GM12878 (cell line): ENCODE data around the gene TM4SF4. TPM values are rescaled to one million over a fixed set of nuclear protein-coding genes. Genes with fewer than 3 reads are reported as not detected.

Experiments
- CEBPB ChIP-seq, 2 experiments: fragments of 150-350 bp in 1 of 2; IDR thresholded peaks; 2 replicates each; pipeline ENCODE4 v1.6.1; 2012 to 2014; ENCODE audit warnings: low read depth in 2 of 2, low read length in 2 of 2, borderline replicate concordance in 1 of 2, inconsistent platforms in 1 of 2
- CHD1 ChIP-seq: IDR thresholded peaks from 2 replicates; pipeline ENCODE4 v1.6.1; 2012; ENCODE audit warnings: low read depth, low read length, improper control_type of control experiment
- MTA3 ChIP-seq: IDR thresholded peaks from 2 replicates; pipeline ENCODE4 v1.6.1; 2012; ENCODE audit warnings: low read length, inconsistent platforms, borderline replicate concordance
- NR2F1 ChIP-seq: fragments of 450-650 bp; conservative IDR thresholded peaks from 2 replicates; pipeline ENCODE4 v1.6.1; 2017; ENCODE audit warnings: mild to moderate bottlenecking
- PML ChIP-seq: IDR thresholded peaks from 2 replicates; pipeline ENCODE4 v1.6.1; 2012; ENCODE audit warnings: low read length, inconsistent platforms
- RAD21 ChIP-seq: IDR thresholded peaks from 2 replicates; pipeline ENCODE4 v1.6.1; 2011; ENCODE audit warnings: mild to moderate bottlenecking, low read depth, low read length, moderate library complexity; ENCODE audit not compliant: insufficient read depth
- RB1 ChIP-seq: fragments of 450-650 bp; formaldehyde crosslinking; IDR thresholded peaks from 2 replicates; pipeline ENCODE4 v1.6.1; 2017; ENCODE audit warnings: mild to moderate bottlenecking, borderline replicate concordance
- SMC3 ChIP-seq: IDR thresholded peaks from 2 replicates; pipeline ENCODE4 v1.6.1; 2011; ENCODE audit warnings: low read length, improper control_type of control experiment, borderline replicate concordance
- SRF ChIP-seq, 2 experiments: IDR thresholded peaks; 2 replicates each; pipeline ENCODE4 v1.6.1; 2011; ENCODE audit warnings: low read depth in 2 of 2, low read length in 2 of 2, mild to moderate bottlenecking in 1 of 2, moderate library complexity in 1 of 2
- SUPT20H ChIP-seq: IDR thresholded peaks from 2 replicates; pipeline ENCODE4 v1.6.1; 2011; ENCODE audit warnings: low read depth, mild to moderate bottlenecking, low read length, moderate library complexity, borderline replicate concordance; ENCODE audit not compliant: control insufficient read depth
- YBX1 ChIP-seq: fragments of 450-650 bp; IDR thresholded peaks from 2 replicates; pipeline ENCODE4 v1.6.1; 2016; ENCODE audit warnings: antibody characterized with exemption
- ZNF622 ChIP-seq: fragments of 450-650 bp; IDR thresholded peaks from 2 replicates; pipeline ENCODE4 v1.6.1; 2017; ENCODE audit warnings: mild to moderate bottlenecking, inconsistent platforms
- polyA plus RNA-seq, 11 experiments: library from polyadenylated mRNA; depleted of rRNA in 4 of 11; unstranded in 6 of 11; stranded (reverse) in 5 of 11; fragments of >200 nt; fragmentation: Nextera tagmentation in 4 of 11; fragmentation: Illumina TruSeq in 1 of 11; extraction: Ambion mirVana in 4 of 11; extraction: Trizol in 1 of 11; gene quantifications; 1 replicate in 1 of 11; 2 replicates in 10 of 11; pipeline versions ENCODE4 v1.2.1 to v1.2.3, GENCODE V29; 2011 to 2016; ENCODE audit warnings: inconsistent platforms in 2 of 11, missing spikeins in 2 of 11, low read depth in 1 of 11
- total RNA-seq, 4 experiments: library from RNA; depleted of rRNA in 3 of 4; stranded (reverse); fragments of >200 nt in 3 of 4; fragmentation: Illumina TruSeq in 1 of 4; extraction: Trizol in 1 of 4; gene quantifications; 2 replicates each; pipeline versions ENCODE4 v1.2.1 to v1.2.3, GENCODE V29; 2013 to 2021
- TF ChIP-seq, protein P1 (sequence below): IDR thresholded peaks from 2 replicates; pipeline ENCODE4 v1.6.1; 2011; ENCODE audit warnings: borderline replicate concordance, low read depth, mild to moderate bottlenecking, moderate library complexity, low read length; ENCODE audit not compliant: insufficient read depth, poor library complexity, severe bottlenecking
- TF ChIP-seq, protein P2 (sequence below): fragments of 450-650 bp; IDR thresholded peaks from 2 replicates; pipeline ENCODE4 v1.6.1; 2017; ENCODE audit warnings: mild to moderate bottlenecking, moderate library complexity
- TF ChIP-seq, protein P3 (sequence below): fragments of 450-650 bp; IDR thresholded peaks from 2 replicates; pipeline ENCODE4 v1.6.1; 2016; ENCODE audit warnings: mild to moderate bottlenecking
- TF ChIP-seq, protein P4 (sequence below): fragments of 450-650 bp; formaldehyde crosslinking; IDR thresholded peaks from 2 replicates; pipeline ENCODE4 v1.4.0; 2020; ENCODE audit warnings: mild to moderate bottlenecking, moderate library complexity
- TF ChIP-seq, protein P5 (sequence below): IDR thresholded peaks from 2 replicates; pipeline ENCODE4 v1.6.1; 2012; ENCODE audit warnings: low read length, inconsistent platforms

TM4SF4 gene
- total and polyA plus RNA-seq, 10 of the 15 experiments (the other 5 are each of a cell fraction or from before 2014, with no cell fraction given): 0.06 to 1.3 TPM; not detected in 8

DNA sequence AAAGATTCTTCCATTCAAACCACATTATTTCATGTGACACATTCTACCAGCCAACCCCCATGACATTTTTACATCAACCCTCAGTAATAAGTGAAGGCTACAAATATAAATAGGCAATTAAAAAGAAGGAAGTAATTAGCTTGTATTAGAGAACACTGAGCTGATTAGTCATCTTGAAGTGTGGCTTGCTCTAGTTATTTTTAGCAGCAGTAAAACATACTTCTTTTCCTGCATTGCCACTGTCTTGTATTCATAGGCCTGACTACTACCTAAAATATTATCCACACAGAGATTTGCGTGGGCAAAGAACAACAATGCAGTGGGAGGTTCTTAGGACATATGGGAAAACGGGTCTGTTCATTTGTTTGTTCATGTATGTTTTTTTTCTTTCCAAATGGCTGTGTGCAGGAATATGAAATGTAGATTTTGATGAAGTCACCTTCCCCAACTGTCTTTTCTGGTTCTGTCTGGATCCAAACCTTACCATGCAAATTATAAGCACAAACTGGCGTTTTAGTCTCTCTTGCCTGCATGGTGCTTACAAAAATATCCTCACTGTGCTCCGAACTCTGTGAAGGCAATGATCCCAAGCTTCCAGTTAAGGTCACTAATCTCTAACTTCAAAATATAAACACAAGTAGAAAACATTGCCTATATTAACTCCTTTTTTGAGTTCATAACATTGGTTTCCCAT lies 31.5 kb upstream of the TM4SF4 start (continued):
- TF ChIP-seq, protein P1, sequence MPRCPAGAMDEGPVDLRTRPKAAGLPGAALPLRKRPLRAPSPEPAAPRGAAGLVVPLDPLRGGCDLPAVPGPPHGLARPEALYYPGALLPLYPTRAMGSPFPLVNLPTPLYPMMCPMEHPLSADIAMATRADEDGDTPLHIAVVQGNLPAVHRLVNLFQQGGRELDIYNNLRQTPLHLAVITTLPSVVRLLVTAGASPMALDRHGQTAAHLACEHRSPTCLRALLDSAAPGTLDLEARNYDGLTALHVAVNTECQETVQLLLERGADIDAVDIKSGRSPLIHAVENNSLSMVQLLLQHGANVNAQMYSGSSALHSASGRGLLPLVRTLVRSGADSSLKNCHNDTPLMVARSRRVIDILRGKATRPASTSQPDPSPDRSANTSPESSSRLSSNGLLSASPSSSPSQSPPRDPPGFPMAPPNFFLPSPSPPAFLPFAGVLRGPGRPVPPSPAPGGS: no peak
- no peak for TF ChIP-seq CEBPB (IDR thresholded peaks at IDR 0.05; ENCODE audit: borderline replicate concordance in 1 of 2, low read depth in 2 of 2, low read length in 2 of 2)
- 0 out of 2 replicates have a peak, but pooled peaks have one; percentile 51 for TF ChIP-seq NR2F1
- TF ChIP-seq, protein P2, sequence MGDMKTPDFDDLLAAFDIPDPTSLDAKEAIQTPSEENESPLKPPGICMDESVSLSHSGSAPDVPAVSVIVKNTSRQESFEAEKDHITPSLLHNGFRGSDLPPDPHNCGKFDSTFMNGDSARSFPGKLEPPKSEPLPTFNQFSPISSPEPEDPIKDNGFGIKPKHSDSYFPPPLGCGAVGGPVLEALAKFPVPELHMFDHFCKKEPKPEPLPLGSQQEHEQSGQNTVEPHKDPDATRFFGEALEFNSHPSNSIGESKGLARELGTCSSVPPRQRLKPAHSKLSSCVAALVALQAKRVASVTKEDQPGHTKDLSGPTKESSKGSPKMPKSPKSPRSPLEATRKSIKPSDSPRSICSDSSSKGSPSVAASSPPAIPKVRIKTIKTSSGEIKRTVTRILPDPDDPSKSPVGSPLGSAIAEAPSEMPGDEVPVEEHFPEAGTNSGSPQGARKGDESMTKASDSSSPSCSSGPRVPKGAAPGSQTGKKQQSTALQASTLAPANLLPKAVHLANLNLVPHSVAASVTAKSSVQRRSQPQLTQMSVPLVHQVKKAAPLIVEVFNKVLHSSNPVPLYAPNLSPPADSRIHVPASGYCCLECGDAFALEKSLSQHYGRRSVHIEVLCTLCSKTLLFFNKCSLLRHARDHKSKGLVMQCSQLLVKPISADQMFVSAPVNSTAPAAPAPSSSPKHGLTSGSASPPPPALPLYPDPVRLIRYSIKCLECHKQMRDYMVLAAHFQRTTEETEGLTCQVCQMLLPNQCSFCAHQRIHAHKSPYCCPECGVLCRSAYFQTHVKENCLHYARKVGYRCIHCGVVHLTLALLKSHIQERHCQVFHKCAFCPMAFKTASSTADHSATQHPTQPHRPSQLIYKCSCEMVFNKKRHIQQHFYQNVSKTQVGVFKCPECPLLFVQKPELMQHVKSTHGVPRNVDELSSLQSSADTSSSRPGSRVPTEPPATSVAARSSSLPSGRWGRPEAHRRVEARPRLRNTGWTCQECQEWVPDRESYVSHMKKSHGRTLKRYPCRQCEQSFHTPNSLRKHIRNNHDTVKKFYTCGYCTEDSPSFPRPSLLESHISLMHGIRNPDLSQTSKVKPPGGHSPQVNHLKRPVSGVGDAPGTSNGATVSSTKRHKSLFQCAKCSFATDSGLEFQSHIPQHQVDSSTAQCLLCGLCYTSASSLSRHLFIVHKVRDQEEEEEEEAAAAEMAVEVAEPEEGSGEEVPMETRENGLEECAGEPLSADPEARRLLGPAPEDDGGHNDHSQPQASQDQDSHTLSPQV: no peak
- TF ChIP-seq YBX1: no peak
- no peak for TF ChIP-seq RAD21
- no peak for TF ChIP-seq PML
- TF ChIP-seq, protein P3, sequence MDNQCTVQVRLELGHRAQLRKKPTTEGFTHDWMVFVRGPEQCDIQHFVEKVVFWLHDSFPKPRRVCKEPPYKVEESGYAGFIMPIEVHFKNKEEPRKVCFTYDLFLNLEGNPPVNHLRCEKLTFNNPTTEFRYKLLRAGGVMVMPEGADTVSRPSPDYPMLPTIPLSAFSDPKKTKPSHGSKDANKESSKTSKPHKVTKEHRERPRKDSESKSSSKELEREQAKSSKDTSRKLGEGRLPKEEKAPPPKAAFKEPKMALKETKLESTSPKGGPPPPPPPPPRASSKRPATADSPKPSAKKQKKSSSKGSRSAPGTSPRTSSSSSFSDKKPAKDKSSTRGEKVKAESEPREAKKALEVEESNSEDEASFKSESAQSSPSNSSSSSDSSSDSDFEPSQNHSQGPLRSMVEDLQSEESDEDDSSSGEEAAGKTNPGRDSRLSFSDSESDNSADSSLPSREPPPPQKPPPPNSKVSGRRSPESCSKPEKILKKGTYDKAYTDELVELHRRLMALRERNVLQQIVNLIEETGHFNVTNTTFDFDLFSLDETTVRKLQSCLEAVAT: no peak
- TF ChIP-seq, protein P4, sequence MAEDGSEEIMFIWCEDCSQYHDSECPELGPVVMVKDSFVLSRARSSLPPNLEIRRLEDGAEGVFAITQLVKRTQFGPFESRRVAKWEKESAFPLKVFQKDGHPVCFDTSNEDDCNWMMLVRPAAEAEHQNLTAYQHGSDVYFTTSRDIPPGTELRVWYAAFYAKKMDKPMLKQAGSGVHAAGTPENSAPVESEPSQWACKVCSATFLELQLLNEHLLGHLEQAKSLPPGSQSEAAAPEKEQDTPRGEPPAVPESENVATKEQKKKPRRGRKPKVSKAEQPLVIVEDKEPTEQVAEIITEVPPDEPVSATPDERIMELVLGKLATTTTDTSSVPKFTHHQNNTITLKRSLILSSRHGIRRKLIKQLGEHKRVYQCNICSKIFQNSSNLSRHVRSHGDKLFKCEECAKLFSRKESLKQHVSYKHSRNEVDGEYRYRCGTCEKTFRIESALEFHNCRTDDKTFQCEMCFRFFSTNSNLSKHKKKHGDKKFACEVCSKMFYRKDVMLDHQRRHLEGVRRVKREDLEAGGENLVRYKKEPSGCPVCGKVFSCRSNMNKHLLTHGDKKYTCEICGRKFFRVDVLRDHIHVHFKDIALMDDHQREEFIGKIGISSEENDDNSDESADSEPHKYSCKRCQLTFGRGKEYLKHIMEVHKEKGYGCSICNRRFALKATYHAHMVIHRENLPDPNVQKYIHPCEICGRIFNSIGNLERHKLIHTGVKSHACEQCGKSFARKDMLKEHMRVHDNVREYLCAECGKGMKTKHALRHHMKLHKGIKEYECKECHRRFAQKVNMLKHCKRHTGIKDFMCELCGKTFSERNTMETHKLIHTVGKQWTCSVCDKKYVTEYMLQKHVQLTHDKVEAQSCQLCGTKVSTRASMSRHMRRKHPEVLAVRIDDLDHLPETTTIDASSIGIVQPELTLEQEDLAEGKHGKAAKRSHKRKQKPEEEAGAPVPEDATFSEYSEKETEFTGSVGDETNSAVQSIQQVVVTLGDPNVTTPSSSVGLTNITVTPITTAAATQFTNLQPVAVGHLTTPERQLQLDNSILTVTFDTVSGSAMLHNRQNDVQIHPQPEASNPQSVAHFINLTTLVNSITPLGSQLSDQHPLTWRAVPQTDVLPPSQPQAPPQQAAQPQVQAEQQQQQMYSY (CRISPR knock-in tag): no peak
- TF ChIP-seq ZNF622: no peak
- no peak for TF ChIP-seq MTA3
- TF ChIP-seq, protein P5, sequence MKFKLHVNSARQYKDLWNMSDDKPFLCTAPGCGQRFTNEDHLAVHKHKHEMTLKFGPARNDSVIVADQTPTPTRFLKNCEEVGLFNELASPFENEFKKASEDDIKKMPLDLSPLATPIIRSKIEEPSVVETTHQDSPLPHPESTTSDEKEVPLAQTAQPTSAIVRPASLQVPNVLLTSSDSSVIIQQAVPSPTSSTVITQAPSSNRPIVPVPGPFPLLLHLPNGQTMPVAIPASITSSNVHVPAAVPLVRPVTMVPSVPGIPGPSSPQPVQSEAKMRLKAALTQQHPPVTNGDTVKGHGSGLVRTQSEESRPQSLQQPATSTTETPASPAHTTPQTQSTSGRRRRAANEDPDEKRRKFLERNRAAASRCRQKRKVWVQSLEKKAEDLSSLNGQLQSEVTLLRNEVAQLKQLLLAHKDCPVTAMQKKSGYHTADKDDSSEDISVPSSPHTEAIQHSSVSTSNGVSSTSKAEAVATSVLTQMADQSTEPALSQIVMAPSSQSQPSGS: no peak
- no peak for TF ChIP-seq SMC3
- TF ChIP-seq CHD1: no peak
- TF ChIP-seq SRF (IDR thresholded peaks at IDR 0.05; ENCODE audit: low read depth in 2 of 2, low read length in 2 of 2): no peak
- no peak for TF ChIP-seq SUPT20H
- TF ChIP-seq RB1: 0 out of 2 replicates have a peak, but pooled peaks have one; percentile 25
